Duodenal mucosa (tissue), 2 donors: ENCODE results near the gene ADGRG6.

Source experiments
- H3K27ac ChIP-seq: one replicate; pipeline ENCODE4 v1.7.0; 2013; ENCODE audit warnings: low read depth, low read length
- H3K27me3 ChIP-seq, 2 donors: one replicate each; pipeline ENCODE4 v1.7.0; 2013; ENCODE audit warnings: low read length in 2 of 2, control low read depth in 1 of 2; ENCODE audit not compliant: insufficient read depth in 2 of 2, control insufficient read depth in 1 of 2
- H3K36me3 ChIP-seq, 2 donors: one replicate each; pipeline ENCODE4 v1.7.0; 2013; ENCODE audit warnings: low read length in 2 of 2, control low read depth in 1 of 2; ENCODE audit not compliant: insufficient read depth in 2 of 2, control insufficient read depth in 1 of 2
- H3K4me1 ChIP-seq, 2 donors: one replicate each; pipeline ENCODE4 v1.7.0; 2013; ENCODE audit warnings: low read length in 2 of 2, control low read depth in 1 of 2; ENCODE audit not compliant: insufficient read depth in 2 of 2, control insufficient read depth in 1 of 2
- H3K4me3 ChIP-seq, 2 donors: one replicate each; pipeline ENCODE4 v1.7.0; 2013; ENCODE audit warnings: low read length in 2 of 2, low read depth in 1 of 2
- H3K9ac ChIP-seq, 2 donors: one replicate each; pipeline ENCODE4 v1.7.0; 2013; ENCODE audit warnings: low read length in 2 of 2, low read depth in 1 of 2
- H3K9me3 ChIP-seq, 2 donors: one replicate each; pipeline ENCODE4 v1.7.0; 2013; ENCODE audit warnings: low read length in 2 of 2, control low read depth in 1 of 2; ENCODE audit not compliant: control insufficient read depth in 1 of 2

ADGRG6 gene

DNA sequence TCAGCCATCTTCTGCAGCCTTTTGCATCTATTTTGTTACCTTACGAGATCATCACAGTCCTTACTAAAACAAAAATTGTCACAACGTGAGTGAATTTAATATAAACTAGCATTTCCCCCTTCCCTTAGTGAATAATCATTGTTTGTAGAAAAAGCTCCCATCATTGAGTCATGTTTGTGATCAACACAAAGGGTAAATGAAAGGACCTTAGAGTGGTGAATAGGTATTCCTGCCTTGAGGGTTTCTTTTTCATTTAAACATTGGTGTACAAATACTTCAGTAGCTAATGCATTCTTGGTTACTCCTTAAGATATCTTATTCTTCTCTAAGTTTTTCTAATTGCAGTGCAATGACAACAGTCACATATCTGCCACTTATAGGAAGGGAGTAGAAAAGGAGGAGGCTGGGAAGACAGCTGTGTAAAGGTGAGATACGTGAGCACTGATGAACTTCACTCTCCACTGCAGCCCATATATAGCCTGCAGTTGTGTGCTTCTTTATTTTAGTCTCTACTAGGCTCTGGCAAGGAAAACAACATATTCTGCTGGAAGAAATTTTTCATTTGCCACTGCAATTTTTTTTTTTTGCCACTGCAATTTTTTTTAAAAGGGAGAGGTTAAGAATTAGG lies 27.8 kb downstream of the ADGRG6 start:
- H3K36me3 ChIP-seq = no peaks in the 10 kb centered on the region
- H3K4me1 ChIP-seq = no peaks in the 10 kb centered on the region
- H3K27ac ChIP-seq = no peak overlapping the region
- no peaks in the 10 kb centered on the region for H3K9me3 ChIP-seq
- no peaks in the 10 kb centered on the region for H3K27me3 ChIP-seq
- H3K9ac ChIP-seq = no peak overlapping the region
- H3K4me3 ChIP-seq = no peak overlapping the region

DNA sequence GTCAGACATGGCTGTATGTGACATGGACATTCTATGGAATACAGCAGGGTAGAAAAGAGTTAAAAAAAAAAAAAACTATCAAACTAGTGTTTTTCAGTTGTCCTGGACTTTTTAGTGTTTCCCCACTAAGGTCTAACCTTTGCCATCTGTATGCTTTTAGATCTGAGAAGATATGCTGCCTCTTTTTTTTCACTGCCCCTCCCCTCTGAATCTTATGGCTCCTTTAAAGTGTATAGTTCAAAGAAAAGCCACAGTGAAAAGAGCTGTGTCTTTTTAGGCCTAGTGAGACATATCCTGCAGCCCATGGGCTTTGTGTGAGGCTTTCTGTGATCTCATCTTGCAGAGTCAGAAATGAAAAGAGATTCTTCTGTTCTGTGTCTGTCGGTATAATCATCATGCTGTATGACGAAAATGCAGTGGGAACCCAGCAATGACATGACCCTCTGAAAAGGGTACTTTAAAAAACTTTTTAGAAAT lies 29.3 kb downstream of the ADGRG6 start:
- no peaks in the 10 kb centered on the region for H3K36me3 ChIP-seq
- H3K27me3 ChIP-seq = no peaks in the 10 kb centered on the region
- no peak overlapping the region for H3K9ac ChIP-seq
- H3K27ac ChIP-seq = no peak overlapping the region
- H3K4me1 ChIP-seq = no peaks in the 10 kb centered on the region
- H3K9me3 ChIP-seq = no peaks in the 10 kb centered on the region
- H3K4me3 ChIP-seq = no peak overlapping the region

GRCh38 chr6:142331601-142332000 lies 29.8 kb downstream of the ADGRG6 start:
- Histone ChIP-seq H3K4me1 (no peaks in the 10 kb centered on the region), H3K27ac (no peak overlapping the region), H3K9me3 (no peaks in the 10 kb centered on the region), H3K36me3 (no peaks in the 10 kb centered on the region), H3K27me3 (no peaks in the 10 kb centered on the region), H3K9ac (no peak overlapping the region), H3K4me3 (no peak overlapping the region)

GRCh38 chr6:142332393-142333098 lies 30.7 kb downstream of the ADGRG6 start:
- Histone ChIP-seq H3K4me3 (no peak overlapping the region), H3K9ac (no peak overlapping the region), H3K9me3 (no peaks in the 10 kb centered on the region), H3K27ac (no peak overlapping the region), H3K4me1 (no peaks in the 10 kb centered on the region), H3K27me3 (no peaks in the 10 kb centered on the region), H3K36me3 (no peaks in the 10 kb centered on the region)

DNA sequence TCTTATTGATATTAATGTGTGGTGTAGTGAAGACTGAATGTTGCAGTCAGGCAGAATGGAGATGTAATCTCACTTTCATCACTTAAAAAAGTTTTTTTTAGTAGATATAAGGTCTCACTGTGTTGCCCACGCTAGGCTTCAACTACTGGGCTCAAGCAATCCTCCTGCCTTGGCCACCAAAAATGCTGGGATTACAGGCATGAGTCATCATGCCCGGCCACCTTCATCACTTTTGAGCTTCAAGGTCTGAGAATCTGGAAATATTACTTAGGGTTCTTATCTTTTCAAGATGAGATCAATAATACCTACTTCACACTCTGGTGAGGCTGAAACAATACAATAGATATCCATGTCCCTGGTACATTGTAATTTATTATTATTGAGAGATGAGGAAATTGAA lies 31.6 kb downstream of the ADGRG6 start:
- Histone ChIP-seq H3K4me1 (no peaks in the 10 kb centered on the region), H3K9me3 (no peaks in the 10 kb centered on the region), H3K4me3 (no peak overlapping the region), H3K36me3 (no peaks in the 10 kb centered on the region), H3K27me3 (no peaks in the 10 kb centered on the region), H3K9ac (no peak overlapping the region), H3K27ac (no peak overlapping the region)

GRCh38 chr6:142334294-142334693 lies 32.5 kb downstream of the ADGRG6 start:
- Histone ChIP-seq H3K27ac (no peak overlapping the region), H3K4me1 (no peaks in the 10 kb centered on the region)

DNA sequence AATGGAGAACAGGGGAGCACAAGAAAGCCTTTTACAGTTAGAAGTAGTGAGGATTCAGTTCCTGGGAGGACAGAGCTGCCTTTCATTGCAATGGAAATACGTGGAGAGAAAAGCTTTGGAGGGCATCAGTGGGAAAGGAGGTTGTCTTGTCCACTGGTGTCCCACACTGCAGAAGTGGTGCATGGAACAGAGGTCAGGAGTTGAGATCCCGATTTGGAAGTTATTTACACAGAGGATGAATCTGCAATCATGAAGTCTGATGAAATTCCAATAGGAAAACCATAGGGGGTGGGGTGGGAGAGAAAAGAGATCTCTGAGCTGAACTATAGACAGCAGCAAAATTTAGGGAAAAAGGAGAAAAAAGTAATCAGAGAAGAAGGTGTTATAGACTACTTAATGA lies 33.6 kb downstream of the ADGRG6 start:
- no peak overlapping the region for H3K9ac ChIP-seq
- H3K4me1 ChIP-seq = no peaks in the 10 kb centered on the region
- H3K9me3 ChIP-seq = no peaks in the 10 kb centered on the region
- no peak overlapping the region for H3K27ac ChIP-seq
- H3K27me3 ChIP-seq = no peaks in the 10 kb centered on the region
- H3K36me3 ChIP-seq = no peaks in the 10 kb centered on the region
- H3K4me3 ChIP-seq = no peak overlapping the region

More at GRCh38 chr6:142334294-142334693, 32.5 kb downstream of the ADGRG6 start:
- no peaks in the 10 kb centered on the region for H3K27me3 ChIP-seq
- H3K9ac ChIP-seq = no peak overlapping the region
- no peaks in the 10 kb centered on the region for H3K36me3 ChIP-seq
- H3K9me3 ChIP-seq = no peaks in the 10 kb centered on the region
- no peak overlapping the region for H3K4me3 ChIP-seq

GRCh38 chr6:142336183-142336582 lies 34.4 kb downstream of the ADGRG6 start:
- Histone ChIP-seq H3K36me3 (no peaks in the 10 kb centered on the region), H3K9ac (no peak overlapping the region), H3K9me3 (no peaks in the 10 kb centered on the region), H3K27ac (no peak overlapping the region), H3K4me3 (no peak overlapping the region), H3K4me1 (no peaks in the 10 kb centered on the region), H3K27me3 (no peaks in the 10 kb centered on the region)

DNA sequence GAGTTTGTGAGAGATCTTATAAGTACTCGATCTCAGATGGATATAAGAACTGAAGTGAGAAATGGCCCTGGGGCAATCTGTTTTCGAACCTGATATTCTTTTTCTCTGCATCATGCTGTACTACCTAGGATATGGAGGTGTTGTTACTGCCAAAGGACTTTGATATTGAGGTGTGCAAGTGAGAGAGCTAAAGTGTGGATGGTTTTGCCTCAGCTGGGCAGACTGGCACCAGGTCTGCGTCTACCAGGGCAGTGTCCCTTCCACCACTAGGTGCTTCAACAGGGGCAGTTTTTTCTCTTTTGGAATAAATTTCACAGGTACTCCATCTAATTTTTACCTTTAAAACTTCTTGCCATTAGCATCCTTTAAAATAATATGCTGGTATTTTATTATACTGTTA lies 35.0 kb downstream of the ADGRG6 start:
- no peak overlapping the region for H3K27ac ChIP-seq
- no peaks in the 10 kb centered on the region for H3K9me3 ChIP-seq
- no peak overlapping the region for H3K4me3 ChIP-seq
- no peaks in the 10 kb centered on the region for H3K36me3 ChIP-seq
- H3K9ac ChIP-seq = no peak overlapping the region
- H3K27me3 ChIP-seq = no peaks in the 10 kb centered on the region
- no peaks in the 10 kb centered on the region for H3K4me1 ChIP-seq

DNA sequence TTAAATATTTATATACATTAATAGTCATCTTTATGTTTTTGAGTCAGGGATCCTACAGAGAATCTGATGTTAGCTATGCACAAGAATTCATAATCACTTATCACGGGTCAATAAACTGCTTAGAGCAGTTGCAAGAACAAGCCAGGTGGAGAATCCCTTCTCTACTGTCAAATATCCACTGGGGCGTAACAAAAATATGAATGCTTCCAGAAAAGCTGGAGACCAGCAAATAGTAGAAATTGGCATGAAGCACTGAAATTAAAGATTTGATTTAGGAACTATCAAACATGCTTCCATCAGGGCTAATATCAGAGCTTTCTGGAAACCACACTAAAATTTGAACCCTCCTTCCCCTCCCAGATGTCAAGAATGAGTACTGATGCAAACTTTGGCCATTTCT lies 37.3 kb downstream of the ADGRG6 start:
- no peak overlapping the region for H3K27ac ChIP-seq
- H3K9ac ChIP-seq = no peak overlapping the region
- no peaks in the 10 kb centered on the region for H3K27me3 ChIP-seq
- no peaks in the 10 kb centered on the region for H3K9me3 ChIP-seq
- H3K36me3 ChIP-seq = no peaks in the 10 kb centered on the region
- H3K4me3 ChIP-seq = no peak overlapping the region
- no peaks in the 10 kb centered on the region for H3K4me1 ChIP-seq
